HG03103 (cell line): ENCODE results near the gene IL13.
A peak's percentile ranks its signal among the peaks of the same experiment; 100 is the strongest.
"Not testable (repeated sequence)": the region's sequence is repeated elsewhere in the genome, so short reads cannot be mapped to it uniquely, and the experiment has no call there.

ENCODE experiments used
- ATAC-seq: cut with Tn5 transposase; IDR thresholded peaks from one replicate; pipeline ENCODE4 v1.9.1; 2021; ENCODE audit warnings: low read depth; ENCODE audit not compliant: unreplicated experiment

Gene IL13

GRCh38 chr5:132657676-132658380 lies at the start of gene IL13:
Gene IL13, plus strand, starts transcription at chr5:132658173. Its CDS starts 14 bp downstream, at chr5:132658187.
- no peak for ATAC-seq

DNA sequence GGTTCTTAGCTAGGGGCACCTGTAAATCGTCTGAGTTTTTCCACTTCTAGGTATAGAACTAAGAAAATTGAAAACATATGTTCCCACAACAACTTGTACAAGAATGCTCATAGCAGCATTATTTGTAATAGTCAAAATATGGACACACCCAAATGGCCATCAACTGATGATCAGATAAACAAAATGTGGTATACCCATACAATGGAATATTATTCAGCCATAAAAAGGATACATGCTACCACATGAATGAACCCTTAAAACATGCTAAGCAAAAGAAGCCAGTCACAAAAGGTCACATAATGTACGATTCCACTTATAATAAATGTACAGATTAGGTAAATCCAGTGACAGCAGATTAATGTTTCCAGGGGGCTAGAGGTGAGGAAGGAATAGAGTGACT lies 46.0 kb upstream of the IL13 start:
- no peak for ATAC-seq

- no peak for ATAC-seq
Observed at GRCh38 chr5:132612846-132613245, 45.1 kb upstream of the IL13 start.

- no peak for ATAC-seq
Observed at GRCh38 chr5:132621699-132622098, 36.3 kb upstream of the IL13 start.

DNA sequence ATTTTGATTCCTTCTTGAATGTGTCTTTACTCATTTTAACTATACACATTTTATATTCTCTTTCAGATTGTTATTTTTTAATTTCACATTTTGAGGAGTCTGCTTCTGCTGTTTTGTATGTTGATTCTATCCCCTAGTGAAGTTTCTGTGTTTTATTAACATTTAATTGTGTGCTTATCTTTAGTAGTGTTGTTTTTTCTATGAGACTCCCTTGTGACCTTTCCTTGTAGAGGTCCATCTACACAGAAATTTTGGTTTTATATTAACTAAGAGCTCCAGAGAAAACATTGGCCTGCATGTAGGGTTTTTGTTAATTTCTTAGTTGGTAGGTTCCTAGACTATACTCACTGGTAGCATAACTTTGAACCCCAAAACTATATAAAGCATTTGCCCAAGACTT lies 35.4 kb upstream of the IL13 start:
- ATAC-seq: no peak

GRCh38 chr5:132627470-132627869 lies 30.5 kb upstream of the IL13 start:
- no peak for ATAC-seq

DNA sequence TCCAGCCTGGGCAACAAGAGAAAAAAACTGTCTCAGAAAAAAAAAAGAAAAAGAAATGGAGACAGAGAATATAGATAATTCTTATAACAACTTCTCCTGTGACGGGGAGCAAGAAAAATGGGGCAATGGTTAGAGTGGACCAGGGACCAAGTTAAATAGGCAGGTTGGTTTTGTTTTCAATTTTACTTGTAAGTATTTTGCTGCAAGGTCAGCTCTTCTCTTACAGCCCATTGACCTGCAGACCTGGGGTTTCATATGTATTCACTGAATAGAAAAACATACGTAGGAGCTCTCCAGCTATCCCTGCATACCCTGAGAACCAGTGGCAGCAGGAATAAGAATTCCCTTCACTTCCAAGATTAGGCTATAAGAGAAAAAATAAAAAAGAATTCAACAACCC lies 29.2 kb upstream of the IL13 start:
- ATAC-seq: no peak

- ATAC-seq: peak; percentile 62
Observed at GRCh38 chr5:132629230-132629944, 28.6 kb upstream of the IL13 start.

- ATAC-seq: not testable (repeated sequence)
Observed at GRCh38 chr5:132633587-132633986, 24.4 kb upstream of the IL13 start.

DNA sequence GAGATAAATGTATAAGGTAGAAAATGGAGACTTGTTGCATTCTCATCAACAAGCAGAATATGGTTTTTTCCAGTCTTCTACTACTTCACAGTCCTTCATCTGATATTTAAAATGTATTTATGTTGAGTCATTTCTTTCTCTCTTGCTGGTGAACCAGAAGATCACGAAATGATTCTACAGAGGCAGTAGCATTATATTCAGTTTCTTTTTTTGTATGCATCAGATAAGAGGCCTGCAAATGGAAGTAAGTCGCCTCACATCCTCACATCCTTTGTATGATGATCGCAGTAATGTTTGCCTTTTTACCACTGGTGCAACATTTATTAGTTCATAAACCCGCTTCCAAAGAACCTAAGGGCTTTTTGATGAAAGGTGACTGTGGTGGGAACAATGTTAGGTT lies 22.1 kb upstream of the IL13 start:
- ATAC-seq: peak; percentile 37

DNA sequence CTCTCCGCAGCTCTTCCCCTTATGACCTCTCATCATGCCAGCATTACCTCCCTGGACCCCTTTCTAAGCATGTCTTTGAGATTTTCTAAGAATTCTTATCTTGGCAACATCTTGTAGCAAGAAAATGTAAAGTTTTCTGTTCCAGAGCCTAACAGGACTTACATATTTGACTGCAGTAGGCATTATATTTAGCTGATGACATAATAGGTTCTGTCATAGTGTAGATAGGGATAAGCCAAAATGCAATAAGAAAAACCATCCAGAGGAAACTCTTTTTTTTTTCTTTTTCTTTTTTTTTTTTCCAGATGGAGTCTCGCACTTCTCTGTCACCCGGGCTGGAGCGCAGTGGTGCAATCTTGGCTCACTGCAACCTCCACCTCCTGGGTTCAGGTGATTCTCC lies 20.7 kb upstream of the IL13 start:
- ATAC-seq: no peak

DNA sequence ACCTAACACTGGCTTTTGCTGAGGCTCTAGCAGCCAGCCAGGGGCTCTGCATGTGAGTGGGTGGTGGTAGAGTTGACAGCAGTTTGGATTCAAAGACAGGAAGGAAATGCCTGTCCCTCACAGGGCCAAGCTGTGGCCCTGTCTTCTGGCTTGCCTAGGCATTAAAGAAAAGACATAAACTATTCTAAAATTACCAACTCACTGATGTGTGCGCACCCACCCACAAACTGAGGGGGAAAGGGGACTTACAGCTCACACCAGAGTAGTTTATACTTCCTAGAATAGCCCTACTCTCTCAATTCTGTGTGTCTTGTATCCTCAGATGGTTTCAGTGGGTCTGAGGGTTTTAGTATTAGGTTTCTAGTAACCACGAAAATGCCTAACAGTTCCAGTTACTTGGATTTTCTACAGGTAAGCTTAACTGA lies 18.3 kb upstream of the IL13 start:
- peak; percentile 59 for ATAC-seq

DNA sequence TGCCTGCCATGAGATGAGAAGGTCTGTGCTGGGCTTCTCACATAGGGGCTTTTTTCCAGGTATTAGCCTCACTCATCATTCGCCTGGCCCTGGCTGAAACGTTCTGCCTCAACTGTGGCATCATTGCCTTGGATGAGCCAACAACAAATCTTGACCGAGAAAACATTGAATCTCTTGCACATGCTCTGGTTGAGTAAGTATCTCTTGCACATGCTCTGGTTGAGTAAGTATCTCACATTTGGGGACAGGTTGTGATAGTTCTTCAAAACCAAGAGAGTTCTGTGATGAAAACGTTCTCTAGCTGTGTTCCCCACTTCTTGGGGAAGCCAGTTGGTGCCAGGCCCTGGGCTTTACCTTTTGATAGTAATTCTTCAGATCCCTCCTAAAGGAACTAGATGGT lies 17.4 kb upstream of the IL13 start:
- no peak for ATAC-seq

GRCh38 chr5:132641241-132641723 lies 16.7 kb upstream of the IL13 start:
- no peak for ATAC-seq

GRCh38 chr5:132641841-132642240 lies 16.1 kb upstream of the IL13 start:
- ATAC-seq: no peak

DNA sequence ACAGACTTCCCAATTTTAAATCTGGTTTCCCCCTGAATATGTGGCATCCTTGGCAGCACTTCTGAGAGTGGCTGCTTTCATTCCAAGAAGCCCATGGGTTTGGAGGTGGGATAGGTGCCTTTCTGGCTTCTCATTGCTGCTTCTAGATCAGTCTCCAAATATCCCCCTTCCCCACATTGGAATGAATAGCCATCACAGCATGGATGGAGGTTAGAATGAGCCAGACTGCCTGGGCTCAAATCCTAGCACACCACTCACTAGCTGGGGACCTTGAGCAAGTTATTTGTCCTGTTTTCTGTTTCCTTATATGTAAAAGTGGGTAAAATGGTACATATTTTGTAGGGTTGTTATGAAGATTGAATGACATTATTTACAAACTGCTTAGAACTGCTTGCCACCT lies 13.8 kb upstream of the IL13 start:
- ATAC-seq: no peak

DNA sequence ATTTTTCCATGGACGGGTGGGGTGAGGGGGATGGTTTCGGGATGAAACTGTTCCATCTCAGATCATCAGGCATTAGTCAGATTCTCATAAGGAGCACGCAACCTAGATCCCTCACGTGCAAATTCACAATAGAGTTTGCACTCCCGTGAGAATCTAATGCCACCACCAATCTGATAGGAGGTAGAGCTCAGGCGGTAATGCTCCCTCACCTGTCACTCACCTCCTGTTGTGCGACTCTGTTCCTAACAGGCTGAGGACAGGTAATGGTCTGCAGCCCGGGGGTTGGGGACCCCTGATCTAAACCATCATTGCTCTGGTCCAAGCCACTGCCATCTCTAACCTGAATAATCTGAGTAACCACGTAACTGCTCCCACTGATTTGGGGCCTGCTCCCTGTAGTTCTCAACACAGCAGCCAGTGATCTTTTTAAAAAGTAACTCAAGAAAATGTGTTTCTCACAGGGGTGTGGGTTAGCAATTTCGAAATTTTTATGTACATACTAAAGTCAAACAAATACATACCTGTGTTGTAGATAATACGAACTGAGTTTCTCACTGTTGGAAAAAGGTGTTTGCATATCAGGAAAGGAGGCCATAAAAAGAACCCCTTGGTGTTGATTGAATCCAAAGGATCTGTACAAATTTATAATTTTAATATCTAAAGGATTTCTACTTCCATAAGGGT lies 11.2 kb upstream of the IL13 start:
- ATAC-seq: no peak

- no peak for ATAC-seq
Observed at GRCh38 chr5:132647473-132647872, 10.5 kb upstream of the IL13 start.

GRCh38 chr5:132648355-132648754 lies 9.6 kb upstream of the IL13 start:
- ATAC-seq: no peak

DNA sequence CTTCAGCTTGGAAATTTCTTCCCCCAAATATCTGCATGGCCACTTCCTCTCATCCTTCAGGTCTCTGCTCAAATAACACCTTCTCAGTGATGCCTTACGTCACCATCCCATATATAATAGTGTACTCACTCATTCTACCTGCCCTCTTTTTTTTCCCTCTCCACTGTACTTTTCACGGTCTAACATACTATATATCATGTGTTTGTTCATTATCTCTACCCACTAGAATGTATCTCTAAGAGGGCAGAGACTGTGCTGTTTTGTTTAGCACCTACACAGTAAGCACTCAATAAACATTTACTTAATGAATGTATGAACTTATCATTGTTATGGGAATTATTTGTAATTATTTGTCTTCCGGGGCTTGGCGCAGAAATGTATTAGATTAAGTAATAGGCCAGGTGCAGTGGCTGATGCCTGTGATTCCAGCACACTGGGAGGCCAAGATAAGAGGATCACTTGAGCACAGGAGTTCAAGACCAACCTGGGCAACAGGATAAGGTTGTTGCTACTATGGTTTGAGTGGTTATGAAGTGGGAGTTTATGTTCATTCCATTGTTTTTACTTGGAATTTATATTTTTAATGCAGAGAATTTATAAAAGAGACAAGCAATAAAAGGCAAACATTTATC lies 6.0 kb upstream of the IL13 start:
- no peak for ATAC-seq

DNA sequence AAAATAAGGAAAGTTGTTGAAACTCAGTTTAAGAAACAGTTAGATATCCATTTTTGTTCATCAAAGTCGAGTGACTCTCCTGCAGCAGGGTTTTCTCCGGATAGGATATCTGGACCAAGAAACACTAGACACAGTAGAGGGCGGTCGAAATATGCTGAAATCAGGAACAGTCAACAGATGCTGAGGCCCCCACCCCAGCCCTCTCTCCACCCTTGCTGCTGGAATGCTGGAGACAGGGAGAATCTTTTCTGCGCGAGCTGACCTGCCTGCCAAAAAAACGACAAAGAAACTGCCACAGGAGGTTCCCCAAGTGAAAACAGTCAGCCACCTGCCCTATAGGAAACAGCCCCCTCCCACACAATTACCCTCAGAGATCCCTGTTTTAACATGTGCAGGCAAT lies 4.3 kb upstream of the IL13 start:
- ATAC-seq: no peak
